H1 (cell line): ENCODE data around the gene DCP1A. TPM values are rescaled to one million over a fixed set of nuclear protein-coding genes. Genes with fewer than 3 reads are reported as not detected.
A peak's percentile ranks its signal among the peaks of the same experiment; 100 is the strongest.

ENCODE experiments used
- FOSL1 ChIP-seq: IDR thresholded peaks from 2 replicates; pipeline ENCODE4 v1.6.1; 2011; ENCODE audit warnings: mild to moderate bottlenecking, low read depth, low read length, moderate library complexity; ENCODE audit not compliant: insufficient read depth
- GTF2F1 ChIP-seq: IDR thresholded peaks from 2 replicates; pipeline ENCODE4 v1.6.1; 2012; ENCODE audit warnings: low read depth, low read length, improper control_type of control experiment, borderline replicate concordance
- POLR2AphosphoS5 ChIP-seq: IDR thresholded peaks from 2 replicates; pipeline ENCODE4 v1.6.1; 2011; ENCODE audit warnings: low read depth, low read length
- RFX5 ChIP-seq: IDR thresholded peaks from 2 replicates; pipeline ENCODE4 v1.6.1; 2011; ENCODE audit warnings: low read depth, low read length, improper control_type of control experiment, borderline replicate concordance
- SUZ12 ChIP-seq: fragments of 200-600 bp; sonication (generic); IDR thresholded peaks from 2 replicates; pipeline ENCODE4 v1.6.1; 2012; ENCODE audit warnings: mild to moderate bottlenecking, inconsistent platforms, low read length, moderate library complexity, mixed read lengths
- TCF12 ChIP-seq: IDR thresholded peaks from 2 replicates; pipeline ENCODE4 v1.6.1; 2011; ENCODE audit warnings: low read depth, mild to moderate bottlenecking, low read length
- polyA plus RNA-seq, 7 experiments: library from polyadenylated mRNA; depleted of rRNA in 3 of 7; stranded (reverse) in 5 of 7; unstranded in 2 of 7; fragments of >200 nt in 5 of 7; fragments of 200-250 nt in 2 of 7; gene quantifications; 1 replicate in 5 of 7; 2 replicates in 1 of 7; 4 replicates in 1 of 7; pipeline versions ENCODE4 v1.2.1 to v1.2.3, GENCODE V29; 2011 to 2013; ENCODE audit warnings: missing spikeins in 2 of 7, mixed read lengths in 2 of 7
- total RNA-seq: library from RNA; stranded (reverse); fragmentation: NEBNext Ultra II Directional; extraction: Animal tissue kit (Norgen Biotek cat#: 25700); gene quantifications from 2 replicates; pipeline ENCODE4 v1.2.1, GENCODE V29; 2021

Gene DCP1A
- total and polyA plus RNA-seq, 2 of the 8 experiments (the other 6 are each of a cell fraction or from before 2014, with no cell fraction given) = 13.2 to 15.9 TPM

GRCh38 chr3:53347261-53348064, at the start of gene DCP1A (continued):
- TF ChIP-seq SUZ12 (no peak), TCF12 (0 out of 2 replicates have a peak, but pooled peaks have one; percentile 57), FOSL1 (no peak), RFX5 (peak; percentile 52; the same call in 1 of the 2 replicates), GTF2F1 (peak; percentile 17; the same call in 1 of the 2 replicates), POLR2AphosphoS5 (peak; percentile 93)
